Hepatocyte (in vitro differentiated cells): ENCODE results near the gene HRK. TPM values are rescaled to one million over a fixed set of nuclear protein-coding genes. Genes with fewer than 3 reads are reported as not detected.

Source experiments
- DNase-seq: peaks from one replicate; pipeline ENCODE4 v3.0.0-alpha.2; 2016; ENCODE audit warnings: low spot score
- H2AFZ ChIP-seq: fragments of 200-600 bp; sonication (generic); 2 replicates; pipeline ENCODE4 v1.6.0; 2016; ENCODE audit warnings: antibody characterized with exemption, mild to moderate bottlenecking
- H3K27ac ChIP-seq: fragments of 200-600 bp; sonication (generic); 2 replicates; pipeline ENCODE4 v1.5.1; 2016; ENCODE audit warnings: mild to moderate bottlenecking
- H3K27me3 ChIP-seq: fragments of 200-600 bp; sonication (generic); 2 replicates; pipeline ENCODE4 v1.6.1; 2016
- H3K36me3 ChIP-seq: fragments of 200-600 bp; sonication (generic); replicated peaks from 2 replicates; pipeline ENCODE4 v1.5.1; 2016; ENCODE audit warnings: low read depth; ENCODE audit not compliant: insufficient read depth
- H3K4me1 ChIP-seq: fragments of 200-600 bp; sonication (generic); 2 replicates; pipeline ENCODE4 v1.5.1; 2016; ENCODE audit warnings: mild to moderate bottlenecking, moderate library complexity; ENCODE audit not compliant: insufficient read depth
- H3K4me2 ChIP-seq: fragments of 200-600 bp; sonication (generic); 2 replicates; pipeline ENCODE4 v1.6.0; 2016
- H3K4me3 ChIP-seq: fragments of 200-600 bp; sonication (generic); 2 replicates; pipeline ENCODE4 v1.5.1; 2016; ENCODE audit warnings: mild to moderate bottlenecking
- H3K79me2 ChIP-seq: fragments of 200-600 bp; sonication (generic); 2 replicates; pipeline ENCODE4 v1.6.0; 2017; ENCODE audit warnings: mild to moderate bottlenecking
- H3K9me2 ChIP-seq: fragments of 200-600 bp; sonication (generic); replicated peaks from 2 replicates; pipeline ENCODE4 v1.6.0; 2017; ENCODE audit warnings: mild to moderate bottlenecking; ENCODE audit not compliant: insufficient read depth
- H3K9me3 ChIP-seq: fragments of 200-600 bp; sonication (generic); 2 replicates; pipeline ENCODE4 v1.5.1; 2016; ENCODE audit warnings: low read depth, mild to moderate bottlenecking
- H4K20me1 ChIP-seq: fragments of 200-600 bp; sonication (generic); 2 replicates; pipeline ENCODE4 v1.6.0; 2016; ENCODE audit warnings: mild to moderate bottlenecking; ENCODE audit not compliant: insufficient read depth, poor library complexity, severe bottlenecking
- EZH2 ChIP-seq: fragments of 200-600 bp; sonication (generic); IDR thresholded peaks from 2 replicates; pipeline ENCODE4 v1.6.1; 2016; ENCODE audit warnings: antibody characterized with exemption, mild to moderate bottlenecking, borderline replicate concordance
- EZH2phosphoT487 ChIP-seq: fragments of 200-600 bp; sonication (generic); IDR thresholded peaks from one replicate; pipeline ENCODE4 v1.6.1; 2018; ENCODE audit warnings: antibody characterized with exemption, mild to moderate bottlenecking, low read depth, moderate library complexity; ENCODE audit not compliant: unreplicated experiment, severe bottlenecking
- WGBS: methylation state at CpG from one replicate; pipeline ENCODE4 v1.1.6; 2016; ENCODE audit warnings: low lambda C conversion rate; ENCODE audit errors: missing lambda C conversion rate; 5-methylcytosine and 5-hydroxymethylcytosine counted together
- polyA plus RNA-seq: library from polyadenylated mRNA; unstranded; fragments of >200 nt; fragmentation: Nextera tagmentation; extraction: Ambion mirVana; gene quantifications from 2 replicates; pipeline ENCODE4 v1.2.1, GENCODE V29; 2016
- total RNA-seq: library from RNA; depleted of rRNA; stranded (reverse); fragments of >200 nt; gene quantifications from 2 replicates; pipeline ENCODE4 v1.2.3, GENCODE V29; 2014
- TF ChIP-seq, protein P1 (sequence below): fragments of 200-600 bp; sonication (generic); IDR thresholded peaks from 2 replicates; pipeline ENCODE4 v1.5.1; 2016; ENCODE audit warnings: antibody characterized with exemption, mild to moderate bottlenecking; ENCODE audit not compliant: poor library complexity

Gene HRK
- total and polyA plus RNA-seq, 2 experiments from 2014 or later: 0.18 TPM; not detected in 1

DNA sequence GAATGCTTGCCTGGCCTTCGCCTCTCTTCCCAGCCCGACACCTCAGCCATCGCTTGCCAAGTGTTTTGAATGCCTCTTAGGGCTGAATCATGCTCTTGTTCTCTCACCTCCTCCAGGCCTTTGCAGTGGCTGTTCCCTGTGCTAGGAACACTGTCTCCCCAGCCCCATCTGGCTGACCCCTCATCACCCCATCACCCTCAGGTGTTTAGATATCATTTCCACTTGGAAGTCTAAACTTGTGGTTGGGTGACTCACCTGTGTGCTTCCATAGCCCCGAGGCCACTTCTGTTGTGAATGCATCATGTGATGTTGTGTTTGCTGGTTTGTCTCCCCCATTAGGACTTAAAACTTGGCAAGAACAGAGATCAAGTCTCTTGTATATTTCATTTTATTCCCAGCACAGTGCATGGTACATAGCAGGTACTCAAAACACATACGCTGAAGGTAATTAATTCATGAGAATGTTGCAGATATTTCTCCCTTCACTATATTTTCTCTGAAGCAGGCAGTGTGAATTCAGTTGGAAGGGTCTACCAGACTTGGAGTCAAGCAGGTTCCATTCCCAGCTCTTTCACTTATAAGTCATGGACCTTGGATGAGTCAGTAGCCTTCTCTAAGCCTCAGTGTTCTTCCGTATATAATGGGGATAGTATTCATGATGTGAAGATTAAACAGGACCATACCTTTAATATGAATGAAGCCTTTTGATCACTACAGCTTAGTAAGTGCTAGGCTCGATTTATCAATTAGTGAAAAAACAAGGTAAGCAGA, 67.8 kb downstream of the HRK start:
- no peak overlapping the region for H3K4me3 ChIP-seq
- no peaks in the 10 kb centered on the region for H3K36me3 ChIP-seq
- H3K4me1 ChIP-seq: peaks cover 3% of the 10 kb centered on the region
- TF ChIP-seq, protein P1, sequence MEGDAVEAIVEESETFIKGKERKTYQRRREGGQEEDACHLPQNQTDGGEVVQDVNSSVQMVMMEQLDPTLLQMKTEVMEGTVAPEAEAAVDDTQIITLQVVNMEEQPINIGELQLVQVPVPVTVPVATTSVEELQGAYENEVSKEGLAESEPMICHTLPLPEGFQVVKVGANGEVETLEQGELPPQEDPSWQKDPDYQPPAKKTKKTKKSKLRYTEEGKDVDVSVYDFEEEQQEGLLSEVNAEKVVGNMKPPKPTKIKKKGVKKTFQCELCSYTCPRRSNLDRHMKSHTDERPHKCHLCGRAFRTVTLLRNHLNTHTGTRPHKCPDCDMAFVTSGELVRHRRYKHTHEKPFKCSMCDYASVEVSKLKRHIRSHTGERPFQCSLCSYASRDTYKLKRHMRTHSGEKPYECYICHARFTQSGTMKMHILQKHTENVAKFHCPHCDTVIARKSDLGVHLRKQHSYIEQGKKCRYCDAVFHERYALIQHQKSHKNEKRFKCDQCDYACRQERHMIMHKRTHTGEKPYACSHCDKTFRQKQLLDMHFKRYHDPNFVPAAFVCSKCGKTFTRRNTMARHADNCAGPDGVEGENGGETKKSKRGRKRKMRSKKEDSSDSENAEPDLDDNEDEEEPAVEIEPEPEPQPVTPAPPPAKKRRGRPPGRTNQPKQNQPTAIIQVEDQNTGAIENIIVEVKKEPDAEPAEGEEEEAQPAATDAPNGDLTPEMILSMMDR: no peak
- TF ChIP-seq EZH2: no peak
- no peak for TF ChIP-seq EZH2phosphoT487
- no peaks in the 10 kb centered on the region for H3K79me2 ChIP-seq
- H2AFZ ChIP-seq: no peak overlapping the region
- H3K9me3 ChIP-seq: no peaks in the 10 kb centered on the region
- no peak overlapping the region for H3K4me2 ChIP-seq
- H3K27me3 ChIP-seq: no peaks in the 10 kb centered on the region
- no peaks in the 10 kb centered on the region for H3K9me2 ChIP-seq
- H4K20me1 ChIP-seq: no peaks in the 10 kb centered on the region
- no peak for DNase-seq
- no peak overlapping the region for H3K27ac ChIP-seq
- WGBS: 90% methylated on average over 7 of the region's 7 CpGs

DNA sequence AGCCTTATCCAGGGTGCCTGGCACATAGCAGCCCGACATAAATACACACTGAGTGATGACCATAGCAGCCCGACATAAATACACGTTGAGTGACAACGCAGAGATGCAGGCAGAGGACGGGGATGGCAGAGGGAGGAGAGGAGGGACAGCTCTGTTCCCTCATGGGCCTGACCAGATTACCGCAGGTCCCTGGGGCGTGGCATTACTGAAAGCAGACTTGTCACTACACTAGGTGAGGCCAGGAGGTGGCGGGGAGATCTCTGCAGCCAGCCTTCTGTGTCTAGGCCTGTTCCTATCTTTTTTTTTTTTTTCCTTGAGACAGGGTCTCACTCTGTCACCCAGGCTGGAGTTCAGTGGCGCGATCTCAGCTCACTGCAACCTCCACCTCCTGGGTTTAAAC, 69.0 kb downstream of the HRK start:
- Histone ChIP-seq H3K36me3 (no peaks in the 10 kb centered on the region), H3K27me3 (no peaks in the 10 kb centered on the region), H4K20me1 (no peaks in the 10 kb centered on the region), H3K9me2 (no peaks in the 10 kb centered on the region), H3K9me3 (no peaks in the 10 kb centered on the region), H3K4me3 (no peak overlapping the region), H3K79me2 (no peaks in the 10 kb centered on the region), H3K4me1 (no peaks in the 10 kb centered on the region), H3K27ac (no peak overlapping the region), H2AFZ (no peak overlapping the region), H3K4me2 (no peak overlapping the region)
- 94% methylated on average over 10 of the region's 10 CpGs for WGBS
- no peak for DNase-seq
- TF ChIP-seq, protein P1: no peak
- TF ChIP-seq EZH2 (no peak), EZH2phosphoT487 (no peak)

DNA sequence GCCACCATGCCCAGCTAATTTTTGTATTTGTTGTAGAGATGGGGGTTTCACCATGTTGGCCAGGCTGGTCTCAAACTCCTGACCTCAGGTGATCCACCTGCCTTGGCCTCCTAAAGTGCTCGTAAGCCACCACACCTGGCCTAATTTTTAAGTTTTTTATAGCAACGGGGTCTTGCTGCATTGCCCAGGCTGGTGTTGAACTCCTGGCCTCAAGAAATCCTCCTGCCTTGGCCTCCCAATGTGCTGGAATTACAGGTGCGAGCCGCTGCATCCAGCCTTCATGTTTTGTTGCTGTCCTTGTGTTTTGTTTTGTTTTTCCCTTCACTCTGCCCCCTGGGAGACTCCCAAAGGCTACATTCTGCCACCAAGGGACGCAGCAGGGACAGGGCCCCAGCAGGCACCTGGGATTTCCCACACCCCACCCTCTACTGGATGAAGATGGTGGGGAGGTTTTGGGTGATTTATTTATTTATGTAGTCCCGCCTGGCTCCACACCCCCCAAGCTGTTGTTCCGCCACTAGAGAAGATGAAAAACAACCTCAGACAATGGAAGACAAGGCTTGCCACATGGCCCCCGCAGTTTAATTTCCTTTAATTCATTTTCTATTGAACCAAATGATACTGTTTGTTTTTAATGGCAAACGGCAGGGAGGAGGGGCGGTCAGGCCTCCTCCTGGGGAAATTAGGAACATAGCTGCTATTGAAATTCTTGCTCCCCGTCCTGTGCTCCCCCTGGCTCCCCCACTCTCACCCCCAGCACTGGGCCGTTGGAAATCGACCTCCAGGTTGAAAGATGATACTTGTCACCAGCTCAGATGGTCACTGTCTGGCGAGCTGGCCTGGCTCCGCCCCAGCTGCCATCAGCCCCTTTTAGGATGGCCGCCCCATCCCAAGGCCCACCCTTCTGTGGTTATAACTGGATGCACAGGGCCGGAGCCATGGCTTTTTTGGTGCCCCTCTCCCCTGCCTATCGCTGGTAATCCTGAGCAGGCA, 72.8 kb downstream of the HRK start:
- no peaks in the 10 kb centered on the region for H4K20me1 ChIP-seq
- no peaks in the 10 kb centered on the region for H3K36me3 ChIP-seq
- no peak overlapping the region for H3K4me3 ChIP-seq
- no peak overlapping the region for H3K4me2 ChIP-seq
- H3K9me2 ChIP-seq: no peaks in the 10 kb centered on the region
- TF ChIP-seq EZH2phosphoT487 (no peak), EZH2 (no peak)
- TF ChIP-seq, protein P1: no peak
- H2AFZ ChIP-seq: no peak overlapping the region
- no peaks in the 10 kb centered on the region for H3K27me3 ChIP-seq
- no peaks in the 10 kb centered on the region for H3K9me3 ChIP-seq
- no peak for DNase-seq
- 80% methylated on average over 18 of the region's 18 CpGs for WGBS
- no peaks in the 10 kb centered on the region for H3K79me2 ChIP-seq
- H3K27ac ChIP-seq: no peak overlapping the region
- no peaks in the 10 kb centered on the region for H3K4me1 ChIP-seq
